Spinal cord (tissue), 10 donors: Measurements from ENCODE around the gene STK32B. TPM values are rescaled to one million over a fixed set of nuclear protein-coding genes. Genes with fewer than 3 reads are reported as not detected.
"Not testable (repeated sequence)": the region's sequence is repeated elsewhere in the genome, so short reads cannot be mapped to it uniquely, and the experiment has no call there.

Experiments
- DNase-seq, 6 donors: peaks; one replicate each; pipeline versions ENCODE4 v3.0.0 to v3.0.0-alpha.2; 2013 to 2015; ENCODE audit warnings: low spot score in 6 of 6, low read depth in 4 of 6
- H3K27ac ChIP-seq: one replicate; pipeline ENCODE4 v1.5.1; 2013; ENCODE audit warnings: low read depth, low read length, control low read depth
- H3K27me3 ChIP-seq: one replicate; pipeline ENCODE4 v1.6.1; 2013; ENCODE audit warnings: low read length; ENCODE audit not compliant: control insufficient read depth, insufficient read depth
- H3K36me3 ChIP-seq: one replicate; pipeline ENCODE4 v1.6.1; 2013; ENCODE audit warnings: low read length; ENCODE audit not compliant: control insufficient read depth, insufficient read depth
- H3K4me1 ChIP-seq: one replicate; pipeline ENCODE4 v1.6.1; 2013; ENCODE audit warnings: low read length; ENCODE audit not compliant: control insufficient read depth, insufficient read depth
- H3K4me3 ChIP-seq: one replicate; pipeline ENCODE4 v1.5.1; 2013; ENCODE audit warnings: low read depth, low read length, control low read depth
- H3K9me3 ChIP-seq: one replicate; pipeline ENCODE4 v1.6.1; 2013; ENCODE audit warnings: low read length; ENCODE audit not compliant: control insufficient read depth, insufficient read depth
- WGBS: methylation state at CpG from one replicate; pipeline ENCODE4 v1.1.5; 2013; ENCODE audit warnings: missing lambda C conversion rate; ENCODE audit not compliant: insufficient coverage; 5-methylcytosine and 5-hydroxymethylcytosine counted together
- polyA plus RNA-seq, 2 donors: library from polyadenylated mRNA; unstranded; fragments of 120-200 nt; gene quantifications; one replicate each; pipeline ENCODE4 v1.2.1, GENCODE V29; 2013; ENCODE audit not compliant: insufficient read length in 2 of 2
- total RNA-seq, 2 donors: library from RNA; depleted of rRNA in 1 of 2; stranded (reverse); fragments of 120-200 nt in 1 of 2; fragments of >200 nt in 1 of 2; gene quantifications; one replicate each; pipeline versions ENCODE4 v1.2.3 to v1.2.4, GENCODE V29; 2013 to 2014
- donor health status: healthy.

Gene STK32B
- total and polyA plus RNA-seq, 4 donors, result 7.0 to 25.6 (median 19.0) TPM

DNA sequence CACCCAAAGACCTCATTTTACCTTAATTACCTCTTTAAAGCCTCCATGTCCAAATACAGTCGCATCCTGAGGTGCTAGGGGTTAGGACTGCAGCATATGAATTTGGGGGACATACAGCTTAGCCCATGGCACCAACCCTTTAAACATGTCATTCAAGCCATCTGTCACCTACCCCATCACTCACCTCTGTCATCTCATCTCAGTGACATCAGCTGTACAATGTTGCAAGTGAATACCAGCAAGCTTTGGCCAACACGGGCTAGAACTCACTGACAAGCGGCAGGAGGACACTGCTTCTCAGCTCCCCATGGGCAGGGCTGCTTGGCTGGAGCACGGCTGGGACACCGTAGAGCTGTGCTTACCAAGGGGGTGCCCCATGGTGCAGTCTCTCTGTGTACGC is 107.5 kb downstream of the STK32B start:
- Histone ChIP-seq H3K4me1 (no peaks in the 10 kb centered on the region), H3K4me3 (no peak overlapping the region), H3K9me3 (no peaks in the 10 kb centered on the region), H3K27me3 (no peaks in the 10 kb centered on the region), H3K27ac (no peak overlapping the region), H3K36me3 (no peaks in the 10 kb centered on the region)
- WGBS, result 98% methylated on average over 6 of the region's 6 CpGs
- no peak for DNase-seq

GRCh38 chr4:5160668-5161067 is 109.4 kb downstream of the STK32B start:
- Histone ChIP-seq H3K27me3 (no peaks in the 10 kb centered on the region), H3K4me3 (no peak overlapping the region), H3K36me3 (no peaks in the 10 kb centered on the region), H3K9me3 (no peaks in the 10 kb centered on the region), H3K27ac (no peak overlapping the region), H3K4me1 (peaks cover 4% of the 10 kb centered on the region)
- DNase-seq, result no peak
- 95% methylated on average over 4 of the region's 4 CpGs for WGBS

DNA sequence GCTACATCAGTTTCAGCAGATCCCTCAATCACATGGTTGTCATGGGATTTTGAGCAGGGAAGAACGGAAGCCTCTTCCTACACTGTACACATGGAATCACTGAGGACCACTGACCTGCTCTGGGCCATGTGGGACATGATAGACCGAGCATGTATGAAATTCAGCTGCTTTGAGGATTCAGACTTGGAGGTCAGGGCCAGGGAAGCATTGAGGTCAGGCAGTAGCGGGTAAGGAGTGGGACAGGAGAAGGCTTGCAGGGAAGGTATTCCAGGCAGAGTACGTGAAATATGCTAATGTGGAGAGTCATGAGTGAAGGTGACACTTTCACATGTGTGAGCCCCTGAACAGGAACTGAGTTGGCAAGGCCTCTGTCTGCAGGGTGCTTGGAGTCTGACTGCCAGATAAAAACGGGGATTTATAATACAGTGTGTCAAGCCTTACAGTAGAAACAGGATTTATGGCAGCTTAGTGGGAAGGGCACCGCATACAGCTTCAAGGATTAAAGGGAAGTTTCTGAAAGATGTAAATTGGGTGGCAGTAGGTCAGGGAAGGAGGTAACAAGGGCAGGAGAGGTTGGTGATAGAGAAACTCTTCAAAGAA is 111.7 kb downstream of the STK32B start:
- WGBS, result 44% methylated on average over 5 of the region's 6 CpGs
- DNase-seq, result no peak
- Histone ChIP-seq H3K4me3 (no peak overlapping the region), H3K27ac (no peak overlapping the region), H3K4me1 (peaks cover 4% of the 10 kb centered on the region), H3K9me3 (no peaks in the 10 kb centered on the region), H3K27me3 (no peaks in the 10 kb centered on the region), H3K36me3 (no peaks in the 10 kb centered on the region)

DNA sequence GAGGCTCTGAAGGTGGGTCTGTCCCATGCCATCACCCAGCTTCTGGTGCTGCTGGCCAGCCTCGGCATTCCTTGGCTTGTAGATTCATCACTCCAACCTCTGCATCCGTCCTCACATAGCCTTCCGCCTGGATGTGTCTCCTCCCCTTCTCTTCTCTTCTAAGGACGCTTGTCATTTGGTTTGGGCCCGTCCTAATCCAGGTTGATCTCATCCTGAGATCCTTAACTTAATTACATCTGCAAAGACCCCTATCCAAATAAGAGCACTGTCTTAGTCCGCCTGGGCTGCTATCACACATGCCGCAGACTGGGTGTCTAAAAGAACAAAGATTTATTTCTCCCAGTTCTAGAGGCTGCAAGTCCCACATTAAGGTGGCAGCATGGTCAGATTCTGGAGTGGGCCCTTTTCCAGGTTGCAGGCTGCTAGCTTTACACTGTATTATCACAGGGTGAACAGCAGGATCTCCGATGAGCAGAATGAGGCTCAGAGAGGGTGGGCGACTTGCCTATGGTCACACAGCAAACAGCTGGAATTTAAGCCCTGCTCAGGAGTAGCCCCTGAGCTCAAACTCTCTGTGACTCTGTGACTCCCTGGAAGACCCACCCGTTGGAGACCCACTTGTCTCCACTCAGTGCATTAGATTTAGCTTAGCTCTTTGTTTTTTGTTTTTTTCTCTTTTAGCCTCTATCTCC is 113.1 kb downstream of the STK32B start:
- 85% methylated on average over 8 of the region's 10 CpGs for WGBS
- H3K9me3 ChIP-seq, result no peaks in the 10 kb centered on the region

GRCh38 chr4:5165420-5166369 is 114.4 kb downstream of the STK32B start:
- peak in 1 of 6 donors; percentile 33 for DNase-seq
- H3K27ac ChIP-seq, result no peak overlapping the region
- H3K4me3 ChIP-seq, result no peak overlapping the region
- no peaks in the 10 kb centered on the region for H3K9me3 ChIP-seq
- H3K36me3 ChIP-seq, result no peaks in the 10 kb centered on the region
- peaks cover 4% of the 10 kb centered on the region for H3K4me1 ChIP-seq
- no peaks in the 10 kb centered on the region for H3K27me3 ChIP-seq
- WGBS, result 67% methylated on average over 27 of the region's 29 CpGs

More for the DNA sequence above, 113.1 kb downstream of the STK32B start:
- no peak overlapping the region for H3K27ac ChIP-seq
- H3K36me3 ChIP-seq, result no peaks in the 10 kb centered on the region
- H3K27me3 ChIP-seq, result no peaks in the 10 kb centered on the region
- H3K4me3 ChIP-seq, result no peak overlapping the region
- peaks cover 4% of the 10 kb centered on the region for H3K4me1 ChIP-seq
- no peak for DNase-seq

DNA sequence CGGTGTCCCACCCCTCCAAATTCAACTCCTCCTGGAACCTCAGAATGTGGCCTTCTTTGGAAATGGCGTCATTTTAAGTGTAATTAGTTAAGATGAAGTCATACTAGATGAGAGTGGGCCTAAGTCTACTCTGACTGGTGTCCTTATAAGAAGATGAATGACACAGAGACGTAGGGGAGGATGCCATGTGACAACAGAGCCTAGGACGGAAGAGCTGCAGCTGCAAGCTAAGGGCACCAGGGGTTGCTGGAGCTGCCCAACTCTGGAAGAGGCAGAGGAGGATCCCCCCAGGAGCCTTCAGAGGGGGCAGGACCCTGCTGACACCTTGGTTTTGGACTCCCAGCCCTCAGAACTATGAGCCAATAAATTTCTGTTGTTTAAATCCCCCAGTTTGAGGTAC is 115.1 kb downstream of the STK32B start:
- Histone ChIP-seq H3K9me3 (no peaks in the 10 kb centered on the region), H3K36me3 (no peaks in the 10 kb centered on the region), H3K27me3 (no peaks in the 10 kb centered on the region), H3K27ac (no peak overlapping the region), H3K4me1 (peaks cover 4% of the 10 kb centered on the region), H3K4me3 (no peak overlapping the region)
- 75% methylated on average over 3 of the region's 4 CpGs for WGBS
- DNase-seq, result no peak

GRCh38 chr4:5168891-5169290 is 117.6 kb downstream of the STK32B start:
- Histone ChIP-seq H3K36me3 (no peaks in the 10 kb centered on the region), H3K27me3 (no peaks in the 10 kb centered on the region), H3K9me3 (no peaks in the 10 kb centered on the region), H3K27ac (no peak overlapping the region), H3K4me1 (peaks cover 4% of the 10 kb centered on the region), H3K4me3 (no peak overlapping the region)
- DNase-seq, result no peak
- WGBS, result 100% methylated on average over 3 of the region's 5 CpGs

- not testable (repeated sequence) for DNase-seq, H3K9me3 ChIP-seq, H3K27me3 ChIP-seq, H3K27ac ChIP-seq, H3K36me3 ChIP-seq, H3K4me3 ChIP-seq, H3K4me1 ChIP-seq
- 94% methylated on average over 9 of the region's 11 CpGs for WGBS
These were observed 124.6 kb downstream of the STK32B start for GRCh38 chr4:5175836-5176235.

DNA sequence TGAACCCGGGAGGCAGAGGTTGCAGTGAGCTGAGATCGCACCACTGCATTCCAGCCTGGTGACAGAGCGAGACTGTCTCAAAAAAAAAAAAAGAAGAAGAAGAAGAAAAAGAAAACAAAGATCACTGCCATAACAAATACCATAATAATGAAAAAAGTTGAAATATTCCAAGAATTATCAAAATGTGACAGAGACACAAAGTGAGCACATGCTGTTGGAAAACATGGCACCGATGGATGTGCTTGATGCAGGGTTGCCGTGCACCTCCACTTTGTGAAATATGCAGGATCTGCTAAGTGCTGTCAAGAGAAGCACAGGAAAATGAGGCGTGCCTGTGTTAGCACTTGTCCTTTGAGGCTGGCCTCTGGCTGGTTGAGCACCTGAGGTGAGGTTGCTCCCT is 133.3 kb downstream of the STK32B start:
- H3K27me3 ChIP-seq, result no peaks in the 10 kb centered on the region
- H3K4me3 ChIP-seq, result no peak overlapping the region
- no peaks in the 10 kb centered on the region for H3K9me3 ChIP-seq
- H3K27ac ChIP-seq, result no peak overlapping the region
- DNase-seq, result no peak
- WGBS, result 93% methylated on average over 2 of the region's 6 CpGs
- H3K36me3 ChIP-seq, result no peaks in the 10 kb centered on the region
- peaks cover 8% of the 10 kb centered on the region for H3K4me1 ChIP-seq
